Fibroblast of villous mesenchyme (primary cell): Measurements from ENCODE around the gene SPO11. TPM values are rescaled to one million over a fixed set of nuclear protein-coding genes. Genes with fewer than 3 reads are reported as not detected.

Source experiments
- DNase-seq: peaks from one replicate; pipeline ENCODE4 v3.0.0-alpha.2; 2010; ENCODE audit warnings: low read depth
- H3K4me3 ChIP-seq: 2 replicates; pipeline ENCODE4 v1.5.1; 2011; ENCODE audit warnings: low read depth, mild to moderate bottlenecking, low read length
- total RNA-seq: library from RNA; depleted of rRNA; stranded (reverse); fragments of >200 nt; gene quantifications from 2 replicates; pipeline ENCODE4 v1.2.3, GENCODE V29; 2012
- TF ChIP-seq, protein P1 (sequence below): IDR thresholded peaks from 2 replicates; pipeline ENCODE4 v1.5.1; 2012; ENCODE audit warnings: low read depth, mild to moderate bottlenecking, low read length; ENCODE audit not compliant: insufficient read depth

SPO11 gene
- total RNA-seq, 1 donor = not detected

DNA sequence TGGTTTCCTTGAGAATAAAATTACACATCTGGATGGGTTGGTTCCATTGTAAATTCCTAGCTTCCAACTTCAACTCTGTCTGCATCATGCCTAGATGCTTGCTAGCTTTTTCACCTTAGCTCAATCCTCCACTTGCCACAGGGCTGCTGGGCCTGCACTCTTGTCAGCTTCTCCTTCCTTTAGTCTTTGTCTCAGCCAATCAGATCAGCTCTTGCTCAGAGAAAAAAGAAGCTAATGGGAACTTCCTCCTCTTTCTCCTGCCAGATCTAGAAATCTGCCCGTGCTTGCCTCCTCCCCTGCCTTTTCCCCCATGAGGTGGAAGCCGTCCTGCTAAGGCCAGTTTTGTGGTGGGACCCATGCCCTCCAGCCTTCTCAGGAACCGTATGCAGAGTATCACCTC, 40.0 kb downstream of the SPO11 start:
- TF ChIP-seq, protein P1, sequence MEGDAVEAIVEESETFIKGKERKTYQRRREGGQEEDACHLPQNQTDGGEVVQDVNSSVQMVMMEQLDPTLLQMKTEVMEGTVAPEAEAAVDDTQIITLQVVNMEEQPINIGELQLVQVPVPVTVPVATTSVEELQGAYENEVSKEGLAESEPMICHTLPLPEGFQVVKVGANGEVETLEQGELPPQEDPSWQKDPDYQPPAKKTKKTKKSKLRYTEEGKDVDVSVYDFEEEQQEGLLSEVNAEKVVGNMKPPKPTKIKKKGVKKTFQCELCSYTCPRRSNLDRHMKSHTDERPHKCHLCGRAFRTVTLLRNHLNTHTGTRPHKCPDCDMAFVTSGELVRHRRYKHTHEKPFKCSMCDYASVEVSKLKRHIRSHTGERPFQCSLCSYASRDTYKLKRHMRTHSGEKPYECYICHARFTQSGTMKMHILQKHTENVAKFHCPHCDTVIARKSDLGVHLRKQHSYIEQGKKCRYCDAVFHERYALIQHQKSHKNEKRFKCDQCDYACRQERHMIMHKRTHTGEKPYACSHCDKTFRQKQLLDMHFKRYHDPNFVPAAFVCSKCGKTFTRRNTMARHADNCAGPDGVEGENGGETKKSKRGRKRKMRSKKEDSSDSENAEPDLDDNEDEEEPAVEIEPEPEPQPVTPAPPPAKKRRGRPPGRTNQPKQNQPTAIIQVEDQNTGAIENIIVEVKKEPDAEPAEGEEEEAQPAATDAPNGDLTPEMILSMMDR = no peak
- no peak overlapping the region for H3K4me3 ChIP-seq
- DNase-seq = no peak

DNA sequence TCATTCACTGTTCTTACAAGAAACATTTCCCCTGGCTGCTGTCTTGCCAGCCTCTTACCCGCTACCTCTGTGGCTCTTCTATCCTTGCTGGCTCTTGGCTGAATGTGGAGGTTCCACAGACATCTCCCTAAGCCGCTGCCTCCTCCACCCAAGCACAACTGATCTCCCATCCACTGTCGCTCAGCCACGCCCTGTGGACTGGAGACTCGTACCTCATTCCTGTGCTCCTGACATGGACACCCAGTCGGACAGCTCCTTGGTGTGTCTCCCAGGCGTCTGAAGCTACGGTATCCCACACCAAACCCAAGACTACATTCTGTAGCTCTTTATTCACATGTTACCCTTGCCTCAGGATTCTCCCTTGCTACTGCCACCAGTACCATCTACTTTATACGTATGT, 40.7 kb downstream of the SPO11 start:
- TF ChIP-seq, protein P1 = no peak
- no peak overlapping the region for H3K4me3 ChIP-seq
- no peak for DNase-seq

DNA sequence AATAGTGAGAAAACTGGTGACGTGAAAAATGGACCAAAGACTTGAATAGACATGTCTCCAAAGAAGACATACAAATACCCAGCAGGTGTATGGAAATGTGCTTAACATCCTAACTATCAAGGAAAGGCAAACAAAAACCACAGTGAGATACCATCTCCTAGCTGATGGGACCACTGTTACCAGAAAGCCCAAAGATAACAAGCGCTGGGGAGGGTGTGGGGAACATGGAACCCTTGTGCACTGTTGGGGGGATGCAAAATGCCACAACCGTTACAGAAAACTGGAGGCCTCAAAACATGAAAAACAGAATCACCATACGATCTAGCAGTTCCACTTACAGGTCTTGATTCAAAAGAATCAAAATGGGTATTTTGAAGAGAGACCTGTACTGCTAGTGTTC, 41.8 kb downstream of the SPO11 start:
- no peak for DNase-seq
- TF ChIP-seq, protein P1 = no peak
- no peak overlapping the region for H3K4me3 ChIP-seq

DNA sequence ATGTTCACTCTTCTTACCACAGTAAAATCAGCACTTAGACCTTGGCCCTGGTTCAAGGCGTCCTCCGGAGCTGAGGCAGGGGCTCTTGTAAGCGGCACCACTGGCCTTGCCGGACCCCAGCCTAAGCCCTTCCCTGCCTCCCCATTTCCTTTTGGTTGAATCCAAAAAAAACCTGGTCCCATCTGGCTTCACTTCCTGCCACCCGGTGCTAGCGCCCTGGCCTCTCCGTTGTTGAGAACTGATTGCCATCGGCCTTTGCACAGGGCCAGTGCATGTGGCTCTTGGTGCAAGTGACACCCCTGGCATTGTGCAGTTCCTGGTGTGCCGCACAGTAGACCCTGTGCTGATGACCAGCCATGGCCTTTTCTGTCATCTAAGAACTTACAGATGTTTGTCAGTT, 42.6 kb downstream of the SPO11 start:
- no peak for DNase-seq
- TF ChIP-seq, protein P1 = no peak
- H3K4me3 ChIP-seq = no peak overlapping the region

DNA sequence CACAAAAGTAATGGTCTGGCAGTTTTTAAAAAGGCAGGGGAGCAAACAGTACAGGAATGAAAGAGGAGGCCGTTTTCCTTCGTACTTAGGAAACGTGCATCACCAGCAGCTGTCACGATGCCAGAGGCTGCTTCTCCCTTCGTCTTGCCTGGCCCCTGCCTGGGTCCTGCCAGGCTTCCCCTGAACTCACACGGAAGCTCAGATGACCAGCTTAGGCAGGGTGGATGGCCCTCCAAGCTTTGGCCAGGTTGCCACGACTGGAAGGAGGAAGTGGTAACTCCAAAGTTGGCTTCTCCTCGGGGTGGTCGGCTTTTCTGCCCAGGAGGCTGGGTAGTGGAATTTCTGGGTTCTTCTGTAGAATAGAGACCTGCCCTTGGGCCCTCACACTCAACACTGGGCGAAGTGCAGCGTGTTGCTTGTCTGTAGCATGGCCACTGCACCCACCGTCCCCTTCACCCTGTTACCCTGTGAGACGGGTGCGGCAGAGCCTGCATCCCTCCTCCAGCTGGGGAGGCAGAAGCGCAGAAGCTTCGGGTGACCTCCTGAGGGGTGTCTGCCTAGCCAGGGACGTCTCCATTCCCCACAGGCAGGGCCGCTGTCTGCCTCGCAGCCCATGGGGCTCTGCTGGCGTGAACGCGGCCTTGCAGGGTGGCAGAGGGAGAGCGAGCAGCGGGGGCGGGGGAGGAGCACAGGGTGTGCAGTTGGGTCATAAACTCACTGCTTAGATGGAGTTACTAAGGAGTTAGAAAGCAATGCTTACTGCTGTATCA, 43.2 kb downstream of the SPO11 start:
- no peak overlapping the region for H3K4me3 ChIP-seq
- DNase-seq = no peak
- TF ChIP-seq, protein P1 = no peak

DNA sequence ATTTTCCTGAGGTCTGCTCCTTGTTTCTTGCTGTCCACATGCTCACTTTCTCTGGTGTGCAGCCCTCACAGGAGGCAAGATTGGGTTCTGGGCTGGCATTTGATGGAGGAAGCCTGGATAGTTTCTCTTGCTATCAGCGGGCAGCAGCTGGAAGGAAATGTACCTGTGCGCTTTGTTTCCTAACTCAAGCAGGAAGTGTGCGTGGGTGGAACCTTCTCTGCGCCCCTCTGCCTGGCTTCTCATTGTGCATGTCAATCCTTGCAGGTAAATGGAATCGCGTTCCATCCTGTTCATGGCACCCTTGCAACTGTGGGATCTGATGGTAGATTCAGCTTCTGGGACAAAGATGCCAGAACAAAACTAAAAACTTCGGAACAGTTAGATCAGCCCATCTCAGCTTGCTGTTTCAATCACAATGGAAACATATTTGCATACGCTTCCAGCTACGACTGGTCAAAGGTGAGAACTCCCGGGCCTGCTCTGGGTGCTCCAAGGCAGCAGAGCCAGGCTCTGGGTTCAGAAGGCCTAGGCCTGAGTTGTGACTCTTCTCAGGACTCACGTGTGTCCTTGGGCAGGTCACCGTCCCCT, 44.8 kb downstream of the SPO11 start:
- TF ChIP-seq, protein P1 = no peak
- no peak overlapping the region for H3K4me3 ChIP-seq
- no peak for DNase-seq
